DMS153 treated with DMSO at 0.1 percent for 48 hours (cell line): ENCODE measurements around the gene NEK7.

ENCODE experiments used
- DNase-seq: peaks from one replicate; lab custom pipeline; 2025; ENCODE audit not compliant: unreplicated experiment; lab: John Stamatoyannopoulos, UW

The NEK7 gene

DNA sequence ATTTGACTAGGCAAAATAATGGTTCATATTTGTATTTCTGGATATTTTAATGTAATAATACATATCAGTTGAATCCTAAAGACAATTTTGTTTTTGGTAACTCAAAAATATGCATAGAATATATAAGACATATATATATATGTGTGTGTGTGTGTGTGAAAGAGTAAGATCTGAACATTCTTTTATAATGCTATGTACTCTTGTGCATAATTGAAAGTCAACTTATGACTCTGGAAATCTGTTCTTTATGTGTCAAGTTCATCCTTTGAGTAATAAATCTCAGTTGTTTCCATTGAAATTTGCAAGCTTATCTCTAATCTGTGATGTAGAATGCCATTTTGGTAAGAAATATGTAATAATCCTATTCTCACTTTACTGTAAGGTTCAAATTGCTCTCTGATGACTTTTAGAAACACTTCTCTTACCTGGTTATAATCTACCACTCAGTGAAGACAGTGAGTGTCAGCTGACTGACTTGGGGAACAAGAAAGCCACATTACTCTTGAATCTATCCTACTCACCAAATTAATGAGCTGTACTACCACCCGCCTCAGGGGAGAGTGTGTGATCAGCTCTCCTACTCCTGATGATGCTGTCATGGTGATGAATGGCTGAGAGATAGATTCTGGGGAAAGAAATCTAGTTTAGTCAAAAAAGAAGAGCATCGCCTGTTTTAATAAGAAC is 15.0 kb upstream of the NEK7 start:
- DNase-seq: no peak

DNA sequence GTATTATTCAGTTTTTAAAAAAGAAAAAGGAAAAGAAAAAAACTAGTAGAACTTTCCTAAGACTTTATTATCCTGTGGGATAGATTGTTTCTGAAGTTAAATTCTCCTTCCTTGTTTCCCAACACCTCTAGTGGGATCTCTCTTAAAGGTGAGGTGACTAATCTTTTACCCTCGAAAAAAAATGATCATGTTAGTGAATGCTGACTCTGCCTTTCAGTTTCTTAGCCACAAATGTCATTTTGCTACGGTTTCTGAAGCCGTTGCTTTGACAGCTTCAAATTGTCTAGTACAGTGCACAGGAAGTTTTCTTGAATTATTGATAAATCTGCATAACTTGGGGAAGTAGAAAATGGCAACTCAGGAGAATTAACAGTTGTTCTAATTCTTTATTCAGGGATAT is 13.0 kb upstream of the NEK7 start:
- DNase-seq: no peak

DNA sequence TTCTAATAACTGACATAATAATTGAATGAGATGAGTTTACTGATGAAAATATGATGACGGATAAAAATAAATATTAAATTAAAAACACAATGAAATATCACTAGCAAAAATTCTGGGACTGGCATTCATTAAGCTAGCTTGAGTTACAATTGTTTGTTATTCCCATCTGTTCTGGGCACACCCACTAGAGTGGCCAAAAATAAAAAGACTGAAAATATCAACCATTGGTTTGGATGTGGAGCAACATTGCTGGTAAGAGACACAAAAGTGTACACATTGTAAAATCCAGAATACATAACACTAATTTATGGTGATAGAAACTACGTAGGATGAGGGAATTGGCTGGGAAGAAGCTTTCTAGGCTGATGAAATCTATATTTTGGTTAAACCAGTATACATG is 9.6 kb upstream of the NEK7 start:
- no peak for DNase-seq

GRCh38 chr1:198150369-198150768 is 6.4 kb upstream of the NEK7 start:
- no peak for DNase-seq

- no peak for DNase-seq
These were observed 5.1 kb upstream of the NEK7 start for GRCh38 chr1:198151688-198152087.

- DNase-seq: no peak
These were observed 3.7 kb upstream of the NEK7 start for GRCh38 chr1:198153103-198153502.

DNA sequence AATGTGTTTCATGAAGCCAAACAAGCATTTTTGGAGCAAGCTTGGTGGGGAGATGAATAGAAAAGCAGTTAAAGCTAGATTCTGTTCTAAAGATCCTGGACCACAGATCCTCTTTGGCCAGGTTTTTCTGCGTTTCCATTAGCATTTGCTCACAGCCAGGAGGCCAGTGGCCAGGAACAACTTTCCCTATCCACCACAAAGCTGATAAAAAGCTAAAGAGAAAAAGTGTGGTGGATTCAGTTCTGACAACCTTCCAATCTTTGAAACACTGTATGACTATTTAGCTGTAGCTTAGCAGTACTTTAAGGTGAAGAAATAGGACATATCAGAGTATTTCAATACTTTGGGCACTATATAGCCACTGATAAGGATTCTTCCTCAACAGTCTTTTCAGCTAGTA is 3.0 kb upstream of the NEK7 start:
- DNase-seq: no peak

- no peak for DNase-seq
These were observed 1.5 kb upstream of the NEK7 start for GRCh38 chr1:198155253-198155652.

- peak; percentile 69 for DNase-seq
These were observed 570 bp upstream of the NEK7 start for GRCh38 chr1:198156111-198156744.

DNA sequence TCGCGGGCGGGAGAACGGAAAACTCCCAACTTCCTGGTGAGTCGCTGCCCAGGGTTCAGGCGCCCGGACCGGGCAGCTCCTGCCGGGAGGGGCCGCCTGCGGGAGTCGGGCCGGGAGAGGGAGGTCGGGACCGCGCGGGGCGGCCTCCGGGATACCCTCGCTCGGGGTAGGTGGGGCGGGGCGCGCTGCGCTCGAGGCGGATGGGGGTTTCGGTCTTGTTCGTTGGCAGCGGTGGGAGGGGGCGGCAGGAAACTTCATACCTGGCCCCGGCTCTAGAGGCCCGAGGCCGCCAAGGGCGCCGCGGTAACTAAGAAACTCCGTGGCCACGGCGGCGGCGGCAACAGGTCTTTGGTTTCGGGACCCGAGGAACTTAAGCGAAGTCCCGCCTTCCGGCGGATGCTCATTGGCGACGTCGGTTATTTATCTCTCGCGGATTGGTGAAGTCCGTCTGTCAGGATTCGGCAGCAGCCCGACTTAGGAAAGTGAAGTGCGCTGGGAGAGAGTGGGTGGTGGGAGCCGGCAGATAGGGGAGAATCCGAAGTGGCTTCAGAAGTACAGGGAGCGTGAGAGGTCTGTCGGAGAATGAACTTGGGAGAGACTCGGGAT is 546 bp downstream of the NEK7 start:
- peak; percentile 88 for DNase-seq

DNA sequence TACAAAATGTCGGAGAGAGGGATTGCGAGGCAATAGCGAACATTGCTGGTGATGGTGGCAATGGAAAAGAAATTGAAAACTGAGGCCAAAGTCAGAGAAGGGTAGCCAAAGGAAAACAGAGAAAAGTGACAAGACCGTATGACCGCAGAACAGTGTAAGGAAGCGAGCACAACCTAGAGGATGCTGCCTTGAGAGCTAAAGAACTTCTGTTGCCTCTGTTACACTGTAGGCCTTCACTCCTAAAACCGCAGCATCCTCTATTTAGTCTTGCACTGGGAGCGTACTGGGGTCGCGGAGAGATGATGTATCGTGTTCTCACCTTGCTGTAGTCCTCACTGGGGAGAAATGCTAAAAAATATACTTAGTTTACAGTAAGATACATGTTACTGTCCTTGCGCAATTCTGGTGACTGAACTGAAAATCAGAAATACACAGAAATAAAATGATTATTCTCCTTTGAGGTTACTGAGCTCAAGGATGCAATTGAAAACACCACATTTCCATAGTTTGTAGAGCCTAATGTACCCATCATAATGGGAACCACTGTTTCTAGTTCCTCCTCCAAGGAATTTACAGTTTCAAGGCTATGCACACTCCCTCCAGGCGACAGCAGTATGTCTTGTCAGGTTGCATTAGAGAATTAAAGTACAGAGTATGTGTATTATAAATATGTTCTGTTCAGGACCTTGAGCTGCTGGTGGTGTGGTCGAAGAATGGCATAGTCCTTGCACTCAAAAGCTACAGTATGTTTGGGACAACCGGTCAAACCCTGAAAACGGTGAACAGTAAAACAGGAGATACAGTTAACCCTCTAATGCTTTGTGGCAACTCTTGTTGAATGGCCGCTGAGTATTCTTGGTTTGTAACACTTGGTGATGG is 1.3 kb downstream of the NEK7 start:
- DNase-seq: no peak

GRCh38 chr1:198158735-198159589 is 2.2 kb downstream of the NEK7 start:
- peak; percentile 93 for DNase-seq

DNA sequence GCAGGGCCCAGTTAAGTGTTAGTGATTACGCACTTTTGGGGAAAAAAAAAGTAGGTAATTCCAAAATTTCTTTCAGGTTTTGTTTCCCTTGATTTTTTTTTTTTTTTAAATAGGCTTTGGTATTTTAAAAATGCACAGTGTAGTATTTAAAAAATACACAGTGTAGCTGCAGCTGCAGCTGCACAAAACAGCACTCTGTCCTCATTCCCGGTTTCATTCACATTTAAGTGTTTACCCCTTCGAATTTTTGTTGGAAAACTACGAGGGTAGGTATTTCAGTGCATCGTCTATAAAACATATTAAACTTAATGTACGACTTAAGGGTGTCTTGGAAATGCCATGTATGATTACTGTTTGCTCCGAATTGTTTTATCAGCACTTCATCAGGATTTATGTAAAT is 3.4 kb downstream of the NEK7 start:
- no peak for DNase-seq

GRCh38 chr1:198160946-198161614 is 4.3 kb downstream of the NEK7 start:
- DNase-seq: no peak

- no peak for DNase-seq
These were observed 4.9 kb downstream of the NEK7 start for GRCh38 chr1:198161718-198162090.

DNA sequence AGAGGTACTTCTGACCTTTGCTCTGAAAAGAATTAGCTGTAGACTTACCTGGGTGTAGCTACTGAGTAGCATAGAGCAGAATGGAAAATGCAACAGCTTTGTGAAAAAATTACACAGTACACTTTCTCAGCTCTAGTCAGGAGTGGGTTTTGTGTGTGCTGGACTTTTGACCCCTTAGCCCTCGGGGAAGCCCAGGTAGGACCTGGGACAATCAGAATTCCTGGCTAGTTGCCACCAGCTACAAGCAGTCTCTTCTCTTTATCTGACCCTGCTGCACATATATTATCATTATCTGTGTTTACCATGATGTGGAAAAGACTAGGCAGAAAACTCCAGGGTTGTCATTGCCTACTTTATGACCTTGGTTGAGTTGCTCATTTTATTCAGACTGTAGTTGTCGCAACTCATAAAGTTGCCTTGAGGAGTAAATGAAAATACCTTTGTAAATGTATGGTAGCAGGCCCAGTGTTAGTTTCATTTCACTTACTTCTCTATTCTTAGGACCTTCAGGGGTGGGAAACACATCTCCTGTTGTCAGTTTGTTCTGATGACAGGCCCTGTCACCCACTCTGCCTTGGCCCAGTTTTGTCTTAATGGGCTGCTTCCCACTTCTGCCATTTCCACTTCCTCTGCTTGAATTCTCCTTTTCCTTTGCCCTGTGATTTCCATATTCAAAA is 5.4 kb downstream of the NEK7 start:
- DNase-seq: no peak

- no peak for DNase-seq
These were observed 9.3 kb downstream of the NEK7 start for GRCh38 chr1:198165927-198166647.

- DNase-seq: no peak
These were observed 10.1 kb downstream of the NEK7 start for GRCh38 chr1:198166900-198167299.

- no peak for DNase-seq
These were observed 10.7 kb downstream of the NEK7 start for GRCh38 chr1:198167436-198167934.
